Dermis blood vessel endothelial cell (primary cell): ENCODE data around the gene CDKN1C. TPM values are rescaled to one million over a fixed set of nuclear protein-coding genes. Genes with fewer than 3 reads are reported as not detected.

ENCODE experiments used
- DNase-seq: peaks from one replicate; pipeline ENCODE4 v3.0.0; 2010
- total RNA-seq: library from RNA; depleted of rRNA; stranded (reverse); fragments of >200 nt; gene quantifications from 2 replicates; pipeline ENCODE4 v1.2.3, GENCODE V29; 2014

CDKN1C gene
- total RNA-seq, 1 donor from 2014 or later: 53.8 TPM

- DNase-seq: no peak
Measured at GRCh38 chr11:2843551-2843950, 42.0 kb downstream of the CDKN1C start.

- no peak for DNase-seq
Measured at GRCh38 chr11:2842876-2843275, 42.7 kb downstream of the CDKN1C start.

DNA sequence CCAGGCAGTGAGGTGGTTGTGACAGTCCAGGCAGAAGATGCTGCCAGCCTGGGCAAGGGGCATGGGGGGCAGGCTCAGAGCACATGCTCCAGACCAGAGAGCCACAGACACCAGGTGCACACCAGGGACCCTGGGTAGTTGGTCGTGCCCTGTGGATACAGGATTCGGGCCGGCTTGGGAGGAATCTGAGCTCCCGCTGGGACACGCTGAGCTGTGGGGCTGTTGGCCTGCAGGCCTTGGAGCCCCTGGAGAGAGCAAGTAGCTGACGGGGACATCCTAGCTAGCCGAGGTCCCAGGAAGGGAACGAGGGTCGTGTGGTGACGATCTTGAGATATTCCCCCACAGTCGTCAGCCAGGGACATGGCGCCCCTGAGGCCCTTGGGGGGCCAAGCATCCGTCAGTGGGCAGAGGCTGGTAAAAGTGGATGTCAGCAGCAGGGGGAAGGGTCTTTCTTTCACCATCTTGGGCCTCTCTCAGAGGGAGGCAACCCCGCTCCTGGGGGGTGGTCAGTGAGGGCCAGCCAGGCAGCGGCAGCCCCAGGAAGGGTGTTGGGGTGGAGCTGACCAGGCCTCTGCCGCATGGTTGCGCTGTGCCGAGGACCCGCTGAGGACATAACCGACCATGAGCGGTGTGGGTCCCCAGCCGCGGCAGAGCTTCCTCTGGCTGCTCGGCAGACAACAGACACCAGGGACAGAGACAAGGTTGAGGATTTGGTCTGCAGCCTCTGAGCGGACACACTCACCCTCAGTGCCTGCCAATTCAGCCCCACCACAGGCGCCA is 44.0 kb downstream of the CDKN1C start:
- DNase-seq: no peak

DNA sequence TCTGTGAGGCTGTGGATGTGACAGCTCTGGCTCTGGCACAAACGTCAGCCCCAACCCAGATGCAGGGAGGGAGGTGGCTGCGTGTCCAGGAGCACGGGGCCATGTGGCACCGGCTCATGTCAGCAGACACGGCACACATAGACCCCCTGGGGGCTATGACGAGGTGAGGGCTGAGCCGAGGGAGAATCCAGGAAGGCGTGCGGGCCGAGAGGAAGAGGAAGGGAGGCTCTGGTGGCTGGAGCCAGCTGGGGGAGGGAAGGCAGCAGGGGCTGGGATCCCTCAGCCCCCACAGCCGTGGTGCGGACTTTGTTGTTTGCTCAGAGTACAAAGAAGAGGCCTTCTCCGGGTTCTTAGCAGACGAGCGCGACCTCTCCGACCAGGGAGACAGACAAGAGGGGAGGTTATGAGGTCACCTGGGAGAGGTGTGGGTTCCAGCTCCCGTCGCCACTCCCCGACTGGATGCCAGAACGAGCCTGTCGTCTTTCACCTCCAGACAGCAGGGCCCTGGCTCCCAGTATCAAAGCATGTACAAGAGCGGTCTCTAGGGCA is 46.1 kb downstream of the CDKN1C start:
- DNase-seq: no peak

DNA sequence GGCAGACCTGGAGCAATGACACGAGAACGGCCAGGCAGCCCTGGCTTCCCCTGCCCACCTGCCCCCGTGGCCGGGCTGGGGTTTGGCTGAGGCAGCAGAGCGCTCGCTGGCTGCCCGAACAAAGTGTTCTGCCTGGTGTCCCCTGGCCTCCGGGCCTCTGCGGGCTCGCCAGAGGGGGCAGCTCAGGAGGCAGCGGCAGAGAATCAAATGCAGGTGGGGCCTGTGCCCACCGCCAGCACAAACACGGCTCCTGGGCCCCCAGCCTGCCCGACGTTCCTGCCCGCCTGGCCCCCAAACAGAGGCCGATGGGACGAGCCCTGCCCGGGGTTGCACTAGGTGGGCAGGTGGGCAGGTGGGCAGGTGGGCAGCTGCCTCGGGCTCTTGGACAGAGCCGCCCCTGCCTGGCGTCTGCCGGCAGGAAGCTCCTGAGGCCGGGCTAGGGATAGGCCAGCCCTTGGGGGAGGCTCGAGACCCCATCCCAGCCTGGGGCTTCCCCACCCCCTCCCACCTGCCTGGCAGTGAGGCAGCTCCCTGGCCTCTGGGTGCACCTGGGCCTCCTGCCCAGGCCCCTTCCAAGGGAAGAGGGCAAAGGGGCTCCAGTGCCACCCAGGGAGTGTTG is 46.8 kb downstream of the CDKN1C start:
- DNase-seq: no peak

DNA sequence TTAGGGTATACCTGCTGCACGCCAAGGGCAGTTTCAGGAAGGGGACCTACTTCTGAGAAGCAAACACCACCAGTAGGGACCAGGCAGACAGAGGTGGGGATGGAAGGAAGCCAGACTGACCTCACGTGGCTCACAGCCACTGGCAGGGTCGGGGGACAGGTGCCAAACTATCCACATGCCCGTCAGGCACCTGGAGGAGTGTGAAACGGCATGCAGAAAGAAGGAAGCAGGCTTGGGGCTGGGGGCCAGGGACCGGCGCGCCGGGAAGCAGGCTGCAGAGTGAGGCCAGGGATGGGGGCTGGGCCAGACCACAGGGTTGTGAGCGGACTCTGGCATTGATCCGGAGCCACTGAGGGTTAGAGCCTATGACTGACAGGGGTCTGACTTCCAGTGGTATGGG is 47.5 kb downstream of the CDKN1C start:
- no peak for DNase-seq

DNA sequence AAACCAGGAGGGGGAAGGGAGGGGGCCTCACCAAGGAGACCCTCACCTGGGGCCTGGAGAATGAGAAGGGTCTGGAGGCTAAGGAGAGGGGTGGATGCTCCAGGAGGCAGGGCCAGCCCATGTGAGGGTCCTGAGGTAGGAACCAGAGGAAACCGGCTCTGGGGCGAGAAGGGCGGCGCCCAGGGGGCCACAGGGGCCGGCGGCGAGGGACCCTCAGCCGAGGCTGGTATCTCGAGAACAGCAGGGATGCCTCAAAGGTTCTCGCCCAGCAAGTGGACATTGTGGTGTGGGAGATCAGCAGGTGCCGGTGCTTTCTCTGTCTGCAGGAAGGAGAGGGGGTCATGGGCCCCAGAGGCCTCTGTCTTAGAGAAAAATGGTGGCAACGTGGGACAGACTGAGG is 47.9 kb downstream of the CDKN1C start:
- DNase-seq: no peak

GRCh38 chr11:2837096-2837601 is 48.4 kb downstream of the CDKN1C start:
- no peak for DNase-seq

GRCh38 chr11:2836315-2837095 is 49.1 kb downstream of the CDKN1C start:
- no peak for DNase-seq

DNA sequence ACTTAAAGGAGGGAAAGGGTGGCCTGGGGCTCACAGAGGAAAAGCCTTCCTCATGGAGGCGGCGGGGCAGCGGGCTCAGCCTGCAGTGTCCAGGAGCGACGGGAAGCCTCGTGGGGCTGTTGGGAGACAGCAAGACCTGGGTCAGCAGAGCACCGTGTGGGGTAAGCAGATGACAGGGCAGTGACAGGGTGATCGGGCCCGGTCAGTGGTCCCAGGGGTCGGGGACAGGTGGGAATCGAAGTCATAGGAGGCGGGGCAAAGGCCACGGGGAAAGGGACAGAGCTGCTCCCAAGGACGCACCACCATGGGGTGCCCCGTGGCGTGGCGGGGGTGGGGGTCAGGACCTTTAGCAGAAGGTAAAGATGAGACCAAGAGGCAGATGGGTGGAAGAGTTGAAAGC is 49.8 kb downstream of the CDKN1C start:
- DNase-seq: no peak

DNA sequence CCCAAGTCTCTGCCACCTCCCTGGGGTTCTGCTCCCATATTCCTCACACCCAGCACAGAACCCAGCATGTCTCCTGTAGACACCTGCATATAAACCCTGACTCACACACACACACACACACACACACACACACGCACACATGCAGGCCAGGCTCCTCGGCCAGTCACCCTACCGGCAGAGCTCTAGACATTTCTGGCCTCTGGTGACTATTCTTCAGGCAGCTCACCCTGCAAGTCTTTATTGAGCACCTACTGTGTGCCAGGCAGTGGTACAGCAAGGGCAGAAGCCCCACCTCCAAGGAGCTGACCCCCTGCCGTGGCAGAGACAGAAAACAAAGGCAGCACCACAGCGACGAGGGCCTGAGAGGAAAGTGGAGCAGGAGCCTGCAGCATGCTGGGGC is 50.3 kb downstream of the CDKN1C start:
- DNase-seq: no peak

- DNase-seq: no peak
Measured at GRCh38 chr11:2834503-2835273, 50.9 kb downstream of the CDKN1C start.

DNA sequence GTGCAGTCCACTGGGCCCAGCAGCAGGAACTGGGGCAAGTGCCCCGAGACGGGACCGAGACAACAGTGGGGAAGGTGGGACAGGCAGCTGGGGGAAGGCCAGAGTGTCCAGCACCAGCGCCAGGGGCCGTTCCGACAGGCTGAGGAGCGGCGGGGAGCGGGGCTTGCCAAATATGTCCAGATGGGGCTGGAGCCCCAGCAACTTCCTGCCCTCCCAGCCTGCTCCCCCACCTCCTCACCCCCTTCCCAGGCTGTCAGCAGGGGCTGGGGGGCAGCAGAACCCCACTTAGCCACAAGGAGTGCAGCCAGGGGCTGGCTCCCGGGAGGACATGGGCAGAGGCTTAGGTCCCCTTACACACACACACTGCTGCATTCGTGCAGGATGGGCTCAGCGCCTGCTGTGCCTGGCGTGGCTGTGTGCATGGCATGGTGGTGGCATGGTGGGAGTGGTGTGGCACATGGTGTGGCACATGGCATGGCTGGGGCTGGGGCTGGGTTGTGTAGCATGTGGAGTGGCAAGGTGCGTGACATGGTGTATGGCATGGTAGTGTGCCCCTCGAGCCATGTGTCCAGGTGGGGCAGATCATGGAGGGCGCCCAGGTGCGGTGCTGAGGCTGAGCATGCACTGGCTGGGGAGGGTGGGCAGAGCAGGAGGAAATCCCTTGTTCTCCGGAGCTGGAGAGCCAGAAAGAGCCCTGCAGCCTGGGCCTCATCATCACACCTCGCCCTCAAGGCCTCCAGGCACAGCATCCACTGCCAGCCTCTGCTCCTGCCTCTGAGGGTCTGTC is 51.7 kb downstream of the CDKN1C start:
- no peak for DNase-seq

Other genes with a start within 250 kb of the CDKN1C start
- 0.70 and 1.5 TPM in 2 replicates for gene KCNQ1OT1, start 185.8 kb downstream of the CDKN1C start, total RNA-seq
- 0.51 and 1.5 TPM in 2 replicates for gene PHLDA2, start 43.6 kb upstream of the CDKN1C start, total RNA-seq
- gene NAP1L4, start 106.6 kb upstream of the CDKN1C start, total RNA-seq: 132 and 165 TPM in 2 replicates
- gene CARS1, start 171.6 kb upstream of the CDKN1C start, total RNA-seq: 40.7 and 46.0 TPM in 2 replicates